Ramos (cell line): ENCODE results near the gene PAF1.

ENCODE experiments used
- in situ Hi-C: fragments of 300-500 bp; cut with MboI; formaldehyde crosslinking; loops from one replicate; pipeline ENCODE4 v1.14.3; 2022; ENCODE audit warnings: low sequenced_read_pairs; ENCODE audit not compliant: unreplicated experiment

The PAF1 gene

DNA sequence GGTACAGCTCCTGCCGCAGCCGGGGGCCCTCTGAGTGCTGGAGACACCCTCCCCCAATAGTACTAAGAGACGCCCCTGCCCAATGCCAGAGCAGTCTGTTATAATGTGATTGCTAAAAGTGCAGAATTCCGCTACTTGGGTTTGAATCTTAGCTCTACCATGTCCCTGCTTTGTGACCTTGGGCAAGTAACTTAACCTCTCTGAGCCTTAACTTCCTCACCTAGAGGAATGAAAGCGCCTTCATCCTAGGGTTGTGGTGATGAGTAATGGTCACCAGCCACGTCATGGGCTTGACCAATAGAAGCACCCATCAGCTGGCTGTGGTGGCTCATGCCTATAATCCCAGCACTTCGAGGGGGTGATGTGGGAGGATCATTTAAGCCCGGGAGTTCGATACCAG lies 28.1 kb upstream of the PAF1 start:
- in situ Hi-C loops, result loop anchor here (10.0 kb wide), 1 partner anchor 304 kb away; no protein-coding TSS in a partner anchor

DNA sequence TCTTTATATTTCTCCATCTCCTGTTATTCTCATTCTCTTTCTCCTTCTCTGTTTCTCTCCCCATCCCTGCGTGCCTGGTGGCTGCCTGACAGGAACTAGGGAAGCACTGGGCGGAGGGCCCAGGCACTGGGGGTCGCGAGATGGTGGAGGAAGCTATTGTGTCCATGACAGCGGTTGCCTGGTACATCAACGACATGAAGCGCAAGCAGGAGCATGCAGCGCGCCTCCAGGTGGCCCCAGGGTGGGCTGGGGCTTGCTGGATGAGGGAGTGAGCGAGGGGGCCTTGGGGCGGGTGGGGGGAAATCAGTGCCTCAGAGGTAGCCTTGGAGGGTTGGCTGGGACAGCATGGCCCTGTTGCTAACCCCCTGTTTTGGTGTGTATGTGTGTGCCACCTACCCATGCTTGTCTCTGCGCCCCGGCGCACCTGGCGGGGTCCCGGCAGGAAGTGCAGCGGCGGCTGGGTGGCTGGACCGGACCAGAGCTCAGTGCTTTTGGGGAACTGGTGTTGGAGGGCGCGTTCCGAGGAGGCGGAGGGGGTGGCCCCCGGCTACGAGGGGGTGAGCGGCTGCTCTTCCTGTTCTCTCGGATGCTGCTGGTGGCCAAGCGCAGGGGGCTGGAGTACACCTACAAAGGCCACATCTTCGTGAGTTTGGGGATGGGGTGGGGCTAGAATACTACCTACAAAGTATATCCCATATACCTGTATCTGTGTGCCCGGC lies 26.7 kb upstream of the PAF1 start:
- in situ Hi-C loops, result loop anchor here (10.0 kb wide), 1 partner anchor 303 kb away; no protein-coding TSS in a partner anchor

DNA sequence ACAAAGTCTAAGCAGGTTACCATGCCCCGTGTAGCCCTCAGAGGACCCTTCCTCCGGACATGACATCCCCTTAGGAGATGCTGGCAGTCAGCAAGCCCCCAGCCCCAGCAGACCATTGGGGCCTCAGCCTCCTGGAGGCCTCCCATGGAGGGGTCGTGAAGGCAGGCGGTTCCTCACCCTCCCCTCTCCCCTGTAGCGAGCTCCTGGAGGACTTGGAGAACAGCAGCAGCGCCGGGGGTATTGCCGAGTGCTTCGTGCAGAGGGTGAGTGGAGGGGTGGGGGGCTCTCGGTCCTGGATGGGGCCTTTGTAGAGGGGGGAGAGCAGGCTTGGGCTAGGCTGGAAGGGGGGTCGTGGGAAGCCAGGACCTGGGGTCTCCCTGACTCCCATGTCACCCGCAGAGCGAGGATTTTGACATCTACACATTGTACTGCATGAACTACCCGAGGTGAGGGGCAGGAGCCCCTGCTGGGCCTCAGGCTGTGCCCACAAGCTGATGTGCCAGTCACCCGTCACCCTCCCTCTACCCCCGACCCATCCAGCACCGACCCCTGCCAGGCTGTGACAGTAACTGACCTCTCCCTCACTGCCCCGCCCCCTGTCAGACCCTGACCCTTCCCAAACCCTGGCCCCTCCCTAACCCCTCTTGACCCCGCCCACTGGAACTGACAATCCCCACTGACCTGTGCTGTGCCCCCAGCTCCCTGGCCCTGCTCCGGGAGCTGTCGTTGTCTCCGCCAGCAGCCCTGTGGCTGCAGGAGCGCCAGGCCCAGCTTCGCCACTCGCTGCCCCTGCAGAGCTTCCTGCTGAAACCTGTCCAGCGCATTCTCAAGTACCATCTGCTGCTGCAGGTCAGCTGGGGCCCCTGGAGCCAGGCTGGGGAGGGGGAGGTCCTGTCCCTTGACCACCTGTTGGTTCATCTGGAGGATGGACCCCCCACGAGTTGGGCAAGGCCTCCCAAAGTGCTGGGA lies 25.5 kb upstream of the PAF1 start:
- in situ Hi-C loops, result loop anchor here (10.0 kb wide), 1 partner anchor 302 kb away; no protein-coding TSS in a partner anchor

DNA sequence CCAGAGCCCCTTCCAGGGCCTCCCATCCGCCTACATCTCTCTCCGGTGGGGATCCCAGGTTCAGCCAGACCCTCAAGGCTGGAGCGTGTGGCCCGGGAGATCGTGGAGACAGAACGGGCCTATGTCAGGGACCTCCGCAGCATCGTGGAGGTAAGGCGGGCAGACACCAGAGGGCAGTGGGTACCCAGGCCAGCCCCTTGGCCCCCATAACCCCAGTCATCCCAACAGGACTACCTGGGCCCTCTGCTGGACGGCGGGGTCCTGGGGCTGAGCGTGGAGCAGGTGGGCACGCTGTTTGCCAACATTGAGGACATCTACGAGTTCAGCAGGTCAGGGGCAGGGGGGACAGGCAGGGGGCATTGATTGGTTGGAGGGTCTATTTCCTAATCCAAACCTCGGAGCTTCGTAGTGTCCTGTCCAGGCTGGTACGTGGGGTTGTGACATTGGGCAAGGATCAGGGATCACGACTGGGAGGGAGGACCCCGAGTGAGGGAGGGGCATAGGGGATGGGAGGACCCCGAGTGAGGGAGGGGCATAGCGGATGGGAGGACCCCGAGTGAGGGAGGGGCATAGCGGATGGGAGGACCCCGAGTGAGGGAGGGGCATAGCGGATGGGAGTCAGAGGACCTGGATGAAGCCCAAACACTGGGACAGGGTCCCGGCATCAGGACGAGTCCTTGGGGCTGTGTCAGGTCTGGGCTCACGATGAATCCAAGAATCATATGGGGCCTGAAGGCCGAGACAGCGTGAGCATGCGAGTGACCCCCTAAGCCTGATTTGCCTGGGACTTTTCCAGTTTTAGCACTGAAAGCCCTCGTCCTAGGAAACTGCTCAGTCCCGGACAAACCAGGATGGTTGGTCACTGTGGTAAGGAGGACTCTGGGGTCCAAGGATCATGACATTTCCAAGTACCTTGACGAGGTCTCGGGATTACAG lies 24.5 kb upstream of the PAF1 start:
- in situ Hi-C loops, result loop anchor here (10.0 kb wide), 1 partner anchor 301 kb away; no protein-coding TSS in a partner anchor

DNA sequence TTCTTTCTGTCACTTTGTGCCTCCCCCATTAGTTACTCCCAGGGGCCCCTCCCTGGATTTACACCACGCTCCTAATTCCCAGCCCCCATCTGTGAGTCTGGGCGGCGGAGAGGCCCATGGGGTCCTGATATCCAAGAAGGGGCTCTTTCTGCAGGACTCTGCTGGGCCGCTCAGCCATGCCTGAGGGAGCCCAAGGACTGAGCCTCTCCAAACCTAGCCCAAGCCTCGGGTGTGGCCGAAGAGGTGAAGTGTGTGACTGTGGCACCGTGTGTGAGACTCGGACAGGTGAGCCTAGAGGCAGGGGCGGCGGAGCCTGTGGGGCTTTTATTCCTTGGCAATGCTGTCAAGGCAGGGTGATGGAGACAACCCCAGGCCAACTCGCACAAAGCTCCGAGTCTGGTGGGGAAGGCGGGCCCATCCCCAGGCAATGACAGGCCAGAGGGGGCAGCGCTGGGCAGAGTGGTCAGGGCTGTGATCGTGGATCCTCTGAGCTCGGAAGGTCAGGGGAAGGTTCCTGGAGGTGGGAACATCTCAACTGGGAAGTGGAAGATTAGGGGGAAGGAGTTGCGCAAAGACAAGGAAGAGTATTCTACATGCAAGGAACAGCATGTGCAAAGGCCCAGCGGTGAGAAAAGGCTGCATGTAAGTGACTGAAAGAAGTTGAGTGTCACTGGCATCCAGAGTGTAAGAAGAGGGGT lies 23.2 kb upstream of the PAF1 start:
- in situ Hi-C loops, result loop anchor here (10.0 kb wide), 1 partner anchor 299 kb away; no protein-coding TSS in a partner anchor

DNA sequence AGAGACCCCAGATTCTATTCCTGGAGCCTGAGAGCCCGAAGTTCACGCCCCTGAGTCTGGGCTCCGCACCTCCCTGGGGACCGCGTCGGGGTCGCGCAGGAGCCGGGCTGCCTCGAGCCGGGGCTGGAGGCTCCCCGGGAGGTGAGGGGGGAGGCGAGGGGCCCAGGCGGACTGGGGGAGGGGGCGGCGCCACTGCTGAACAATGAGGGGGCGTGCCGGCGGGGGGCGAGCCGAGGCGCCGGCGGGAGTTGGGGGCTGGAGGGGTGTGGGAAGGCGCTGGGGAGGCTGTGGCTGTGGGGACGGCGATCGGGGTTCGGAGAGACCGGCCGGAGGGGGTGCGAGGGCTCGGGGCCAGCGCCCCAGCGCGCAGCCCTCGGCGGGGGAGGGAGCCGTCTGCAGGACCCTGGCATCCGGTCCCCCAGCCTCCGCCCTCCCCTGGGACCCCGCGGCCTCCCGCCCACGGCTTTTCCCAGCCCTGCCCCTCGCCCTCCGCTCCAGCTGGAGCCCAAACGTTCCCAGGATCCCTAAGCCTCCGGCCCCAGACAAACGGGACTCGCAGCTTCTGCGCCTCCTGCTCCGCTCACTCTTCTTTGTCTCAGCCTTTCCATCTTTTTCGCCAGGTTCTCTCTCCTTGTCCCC lies 22.5 kb upstream of the PAF1 start:
- in situ Hi-C loops, result loop anchor here (10.0 kb wide), 1 partner anchor 299 kb away; no protein-coding TSS in a partner anchor

DNA sequence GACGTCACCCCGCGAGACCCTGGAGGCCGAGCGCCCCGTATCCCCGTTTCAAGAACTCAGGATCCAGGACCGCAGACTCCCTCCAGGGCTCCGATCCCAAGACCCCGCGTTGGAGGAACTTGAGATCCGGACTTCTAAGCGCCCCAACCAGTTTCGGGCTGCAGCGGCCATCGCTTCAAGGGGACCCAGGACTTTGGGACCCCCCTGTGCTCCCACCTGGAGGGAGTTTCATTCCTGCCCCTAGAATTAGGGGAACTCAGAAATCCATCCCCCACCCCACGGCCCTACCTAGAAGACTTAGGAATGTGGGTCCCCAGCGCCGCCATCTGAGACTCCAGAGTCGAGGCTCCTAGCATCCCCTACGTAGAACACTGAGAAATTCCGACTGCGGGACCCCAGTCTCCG lies 22.0 kb upstream of the PAF1 start:
- in situ Hi-C loops, result loop anchor here (10.0 kb wide), 1 partner anchor 298 kb away; no protein-coding TSS in a partner anchor

DNA sequence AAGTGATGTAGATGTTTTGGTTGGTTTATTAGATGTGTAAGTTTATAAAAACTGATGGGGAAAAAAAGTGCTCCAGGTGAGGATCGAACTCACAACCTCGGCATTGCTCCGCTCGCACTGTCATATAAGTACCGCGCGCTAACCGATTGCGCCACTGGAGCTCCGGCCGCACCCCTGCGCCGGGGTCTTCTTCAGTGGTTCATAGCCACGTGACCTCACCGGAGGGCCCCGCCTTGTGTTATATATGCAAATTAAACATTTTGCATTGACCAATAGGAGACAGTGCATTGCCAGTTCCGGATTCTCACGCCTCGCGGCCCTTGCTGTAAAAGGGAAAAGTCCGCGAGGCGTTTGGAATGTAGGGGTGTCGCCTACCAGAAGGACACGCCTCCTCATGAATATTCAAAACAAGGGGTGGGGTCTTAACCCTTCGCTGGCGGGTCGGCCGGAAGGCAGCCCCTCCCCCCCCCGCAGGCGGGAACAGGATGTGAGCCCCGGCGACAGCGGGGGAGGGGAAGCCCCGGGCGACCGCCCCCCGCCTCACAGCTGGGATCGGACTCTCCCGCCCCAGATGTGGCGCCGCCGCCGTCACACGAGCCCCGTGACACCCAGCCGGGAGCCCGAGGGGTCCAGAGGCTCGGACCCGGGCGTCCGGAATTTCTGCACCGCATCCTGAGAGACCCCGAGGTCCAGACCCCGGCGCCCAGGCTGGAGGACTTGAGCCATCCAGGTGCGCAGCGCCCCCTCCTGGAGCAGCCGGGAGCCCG lies 21.4 kb upstream of the PAF1 start, which contains the start of gene PLEKHG2:
Gene PLEKHG2, plus strand, starts transcription at position 570 of the 767 bp plus-strand sequence. CDS start 1,418 bp downstream, outside the sequence.
- in situ Hi-C loops, result loop anchor here (10.0 kb wide), 1 partner anchor 297 kb away; no protein-coding TSS in a partner anchor

DNA sequence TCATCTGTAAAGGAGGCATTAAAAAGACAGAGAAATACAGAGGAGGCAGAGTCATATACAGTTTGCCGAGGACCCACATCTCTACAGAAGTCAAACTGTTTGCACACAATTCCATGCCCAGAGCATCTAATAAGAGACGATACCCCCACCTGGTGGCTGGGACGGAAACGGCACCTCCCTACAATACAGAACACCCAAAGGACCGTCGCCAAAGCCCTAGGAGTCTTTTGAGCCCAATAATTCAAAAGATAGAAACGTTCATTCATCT lies 20.9 kb upstream of the PAF1 start:
- in situ Hi-C loops, result loop anchor here (10.0 kb wide), 1 partner anchor 297 kb away; no protein-coding TSS in a partner anchor

DNA sequence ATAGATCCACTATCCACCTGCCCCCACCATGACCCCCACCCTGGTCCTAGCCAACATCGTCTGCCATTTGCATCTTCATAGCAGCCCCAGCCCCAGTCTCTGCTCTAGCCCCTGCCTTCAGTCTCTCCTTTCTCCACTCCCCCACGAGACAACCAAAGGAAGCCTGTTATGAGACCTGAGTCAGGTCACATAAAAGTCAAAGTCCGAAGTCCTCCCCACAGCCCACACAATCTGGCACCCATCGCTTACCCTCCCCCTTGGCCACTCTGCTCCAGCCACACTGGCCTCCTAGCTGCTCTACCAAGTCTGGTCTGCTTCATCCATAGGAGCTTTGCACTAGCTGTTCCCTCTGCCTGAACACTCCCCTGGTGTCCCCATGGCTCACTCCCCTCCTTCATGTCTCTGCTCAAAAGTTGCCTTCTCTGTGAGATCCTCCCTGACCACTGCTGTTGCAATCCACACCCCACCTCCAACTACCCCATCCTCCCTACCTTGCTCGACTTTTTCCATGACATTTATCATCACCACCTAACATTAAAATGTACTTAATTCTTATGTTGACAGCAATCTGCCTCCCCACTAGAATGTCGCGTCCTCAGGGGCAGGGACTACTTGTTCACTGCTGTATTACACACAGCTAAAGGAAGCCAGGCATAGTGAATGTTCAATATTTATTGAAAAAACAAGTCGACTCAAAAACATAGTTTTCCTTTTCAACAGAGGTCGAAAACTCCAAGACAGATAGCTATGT lies 20.4 kb upstream of the PAF1 start:
- in situ Hi-C loops, result loop anchor here (10.0 kb wide), 1 partner anchor 296 kb away; no protein-coding TSS in a partner anchor

DNA sequence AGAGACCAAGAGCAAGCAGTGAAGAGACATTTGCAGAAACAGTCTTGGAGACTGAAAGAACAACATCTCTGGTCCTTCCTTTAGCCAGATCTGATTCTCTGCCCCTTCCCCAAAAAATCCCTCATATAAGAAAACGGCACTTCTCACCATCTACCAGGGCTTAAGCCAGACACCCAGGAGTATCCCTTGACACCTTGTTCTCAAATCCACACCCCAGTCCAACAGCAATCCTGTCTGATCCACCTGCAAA lies 19.9 kb upstream of the PAF1 start:
- in situ Hi-C loops, result loop anchor here (10.0 kb wide), 1 partner anchor 296 kb away; no protein-coding TSS in a partner anchor

DNA sequence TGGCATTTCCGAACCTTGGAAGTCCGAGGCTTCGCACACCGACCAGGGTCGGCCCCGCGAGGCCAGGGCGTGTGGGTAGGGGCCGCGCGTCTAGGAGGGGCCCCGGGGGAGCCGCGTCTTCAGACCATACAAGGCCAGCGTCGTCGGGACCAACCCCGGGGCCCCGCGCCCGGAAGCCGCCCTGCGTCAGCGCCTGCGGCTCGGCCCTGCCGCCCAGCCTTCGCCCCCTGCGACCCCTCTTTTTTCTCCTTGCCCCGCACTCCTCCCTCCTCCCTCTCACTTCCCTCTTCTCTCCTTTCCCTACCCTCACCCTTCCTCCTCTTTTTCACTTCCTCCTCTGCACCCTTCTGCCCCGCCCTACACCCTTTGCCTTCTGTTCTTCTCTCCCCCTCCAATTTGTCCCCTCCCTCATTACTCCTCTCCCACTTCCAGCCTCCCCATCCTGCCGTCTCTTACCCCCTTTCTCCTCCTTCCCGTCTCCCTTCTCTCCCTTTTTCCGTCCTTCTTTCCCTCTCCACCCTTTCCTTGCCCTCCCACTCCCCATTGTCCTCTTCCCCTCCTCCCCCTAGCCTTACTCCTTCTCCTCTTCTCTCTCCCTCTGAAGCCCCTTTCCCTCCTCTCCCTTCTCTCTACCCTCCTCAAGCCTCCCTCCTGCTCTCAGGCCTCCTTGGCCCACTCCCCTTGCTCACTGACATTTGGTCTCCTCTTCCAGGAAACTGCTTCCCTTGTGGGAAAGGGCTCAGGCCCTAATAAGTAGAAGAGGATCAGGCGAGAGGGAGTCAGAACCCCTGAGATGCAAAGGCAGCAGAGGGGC lies 19.3 kb upstream of the PAF1 start:
- in situ Hi-C loops, result loop anchor here (10.0 kb wide), 1 partner anchor 295 kb away; no protein-coding TSS in a partner anchor

DNA sequence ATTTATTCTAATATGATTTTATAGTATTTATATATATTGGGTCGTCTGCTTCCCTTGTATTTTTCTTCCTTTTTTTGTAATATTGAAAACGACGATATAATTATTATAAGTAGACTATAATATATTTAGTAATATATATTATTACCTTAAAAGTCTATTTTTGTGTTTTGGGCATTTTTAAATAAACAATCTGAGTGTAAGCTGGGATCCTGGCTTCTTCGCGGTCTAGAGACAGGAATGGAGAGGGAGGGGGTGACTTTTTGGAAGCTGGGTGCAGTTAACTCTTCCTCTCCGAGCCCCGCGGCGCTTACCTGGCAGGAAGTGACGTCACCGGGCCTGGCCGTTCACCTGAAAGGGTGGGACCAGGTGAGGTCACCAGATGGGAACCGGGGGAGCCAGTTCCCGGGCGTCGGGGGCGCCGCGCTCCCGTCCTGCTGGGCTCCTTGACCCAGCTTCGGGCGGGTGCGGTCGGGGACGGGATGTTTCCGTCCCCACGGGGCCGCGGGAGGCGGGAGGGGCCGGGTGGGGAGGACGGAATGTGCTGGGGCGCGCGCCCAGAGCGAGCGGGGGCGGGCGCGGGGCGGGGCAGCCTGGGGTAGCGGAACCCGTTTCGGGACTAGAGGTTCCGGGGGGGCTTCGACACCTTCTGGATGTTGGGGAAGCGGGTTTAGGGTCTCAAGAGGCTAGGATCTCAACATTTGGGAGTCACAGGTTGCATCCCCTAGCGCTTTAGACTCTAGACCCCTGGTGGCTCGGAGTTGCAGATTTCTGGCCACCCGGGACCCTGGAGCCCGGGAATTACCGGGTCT lies 18.5 kb upstream of the PAF1 start:
- in situ Hi-C loops, result loop anchor here (10.0 kb wide), 1 partner anchor 295 kb away; no protein-coding TSS in a partner anchor

DNA sequence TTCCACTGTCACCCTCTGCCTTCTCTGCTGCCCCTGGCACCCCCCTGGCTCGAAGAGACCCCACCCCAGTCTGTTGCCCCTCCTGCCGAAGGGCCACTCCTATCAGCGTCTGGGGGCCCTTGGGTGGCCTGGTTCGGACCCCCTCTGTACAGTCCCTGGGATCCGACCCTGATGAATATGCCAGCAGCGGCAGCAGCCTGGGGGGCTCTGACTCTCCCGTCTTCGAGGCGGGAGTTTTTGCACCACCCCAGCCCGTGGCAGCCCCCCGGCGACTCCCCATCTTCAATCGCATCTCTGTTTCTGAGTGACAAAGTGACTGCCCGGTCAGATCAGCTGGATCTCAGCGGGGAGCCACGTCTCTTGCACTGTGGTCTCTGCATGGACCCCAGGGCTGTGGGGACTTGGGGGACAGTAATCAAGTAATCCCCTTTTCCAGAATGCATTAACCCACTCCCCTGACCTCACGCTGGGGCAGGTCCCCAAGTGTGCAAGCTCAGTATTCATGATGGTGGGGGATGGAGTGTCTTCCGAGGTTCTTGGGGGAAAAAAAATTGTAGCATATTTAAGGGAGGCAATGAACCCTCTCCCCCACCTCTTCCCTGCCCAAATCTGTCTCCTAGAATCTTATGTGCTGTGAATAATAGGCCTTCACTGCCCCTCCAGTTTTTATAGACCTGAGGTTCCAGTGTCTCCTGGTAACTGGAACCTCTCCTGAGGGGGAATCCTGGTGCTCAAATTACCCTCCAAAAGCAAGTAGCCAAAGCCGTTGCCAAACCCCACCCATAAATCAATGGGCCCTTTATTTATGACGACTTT lies 17.7 kb upstream of the PAF1 start:
- in situ Hi-C loops, result no loop called here
